PC-9 (cell line): ENCODE data around the gene SMG6. TPM values are rescaled to one million over a fixed set of nuclear protein-coding genes. Genes with fewer than 3 reads are reported as not detected.

Experiments used
- BruUV-seq: library from RNA; stranded (reverse); fragments of 400-500 nt; replicated peaks from 2 replicates; lab custom pipeline; 2021; lab: Mats Ljungman, UMichigan
- CTCF ChIA-PET: fragments of 300-600 bp; sonication (Branson Sonifier 250); formaldehyde crosslinking; loops from one replicate; lab custom pipeline; 2022; ENCODE audit warnings: antibody characterized with exemption; lab: Charles Lee
- POLR2A ChIA-PET: fragments of 300-600 bp; sonication (Branson Sonifier 250); formaldehyde crosslinking; loops from one replicate; lab custom pipeline; 2022; ENCODE audit warnings: antibody characterized with exemption; ENCODE audit not compliant: unreplicated experiment; lab: Charles Lee
- DNase-seq, 2 experiments: peaks; one replicate each; pipeline versions ENCODE4 v3.0.0 to v3.0.0-alpha.2; 2015 to 2022; ENCODE audit warnings: mixed read lengths in 1 of 2
- H2AFZ ChIP-seq: fragments of 200-600 bp; sonication (generic); 2 replicates; pipeline ENCODE4 v1.8.1; 2017; ENCODE audit warnings: antibody characterized with exemption
- H3F3A ChIP-seq: fragments of 200-600 bp; sonication (generic); 2 replicates; pipeline ENCODE4 v1.8.1; 2017; ENCODE audit warnings: antibody characterized with exemption, mild to moderate bottlenecking, low read depth; ENCODE audit not compliant: insufficient read depth
- H3K27ac ChIP-seq: fragments of 200-600 bp; sonication (generic); 2 replicates; pipeline ENCODE4 v1.6.1; 2016; ENCODE audit warnings: mixed run types
- H3K27me3 ChIP-seq: fragments of 200-600 bp; sonication (generic); 2 replicates; pipeline ENCODE4 v1.6.1; 2016; ENCODE audit warnings: low read depth, mixed run types; ENCODE audit not compliant: insufficient read depth
- H3K36me3 ChIP-seq: fragments of 200-600 bp; sonication (generic); 2 replicates; pipeline ENCODE4 v1.6.1; 2016; ENCODE audit warnings: low read depth, mixed run types
- H3K4me1 ChIP-seq: fragments of 200-600 bp; sonication (generic); replicated peaks from 2 replicates; pipeline ENCODE4 v1.6.1; 2016; ENCODE audit warnings: mixed run types; ENCODE audit not compliant: insufficient read depth
- H3K4me2 ChIP-seq: fragments of 200-600 bp; sonication (generic); 2 replicates; pipeline ENCODE4 v1.6.1; 2017; ENCODE audit warnings: mixed run types
- H3K4me3 ChIP-seq: fragments of 200-600 bp; sonication (generic); 2 replicates; pipeline ENCODE4 v1.6.1; 2016; ENCODE audit warnings: mixed run types
- H3K79me2 ChIP-seq: fragments of 200-600 bp; sonication (generic); 2 replicates; pipeline ENCODE4 v1.6.1; 2017; ENCODE audit warnings: low read depth, mixed run types
- H3K9me2 ChIP-seq: fragments of 200-600 bp; sonication (generic); 2 replicates; pipeline ENCODE4 v1.8.1; 2017; ENCODE audit warnings: mild to moderate bottlenecking; ENCODE audit not compliant: insufficient read depth
- H3K9me3 ChIP-seq: fragments of 200-600 bp; sonication (generic); 2 replicates; pipeline ENCODE4 v1.8.1; 2016; ENCODE audit warnings: low read depth; ENCODE audit not compliant: insufficient read depth
- H4K20me1 ChIP-seq: fragments of 200-600 bp; sonication (generic); 2 replicates; pipeline ENCODE4 v1.8.1; 2017; ENCODE audit not compliant: insufficient read depth
- EZH2 ChIP-seq: fragments of 200-600 bp; sonication (generic); IDR thresholded peaks from 2 replicates; pipeline ENCODE4 v1.8.0; 2017; ENCODE audit warnings: antibody characterized with exemption, low read depth
- intact Hi-C: fragments of 100-400 bp; cut with micrococcal nuclease; formaldehyde crosslinking; loops from one replicate; pipeline ENCODE4 v1.10.0; 2022; ENCODE audit not compliant: unreplicated experiment
- total RNA-seq: library from RNA; stranded (reverse); gene quantifications from 2 replicates; pipeline ENCODE4 v1.2.3, GENCODE V29; 2021
- TF ChIP-seq, protein P1 (sequence below): fragments of 200-600 bp; sonication (generic); conservative IDR thresholded peaks from 2 replicates; pipeline ENCODE4 v1.6.1; 2017; ENCODE audit warnings: mixed run types, antibody characterized with exemption, mild to moderate bottlenecking, moderate library complexity

The SMG6 gene
- total RNA-seq, 1 experiment from 2014 or later, result 43.1 TPM

DNA sequence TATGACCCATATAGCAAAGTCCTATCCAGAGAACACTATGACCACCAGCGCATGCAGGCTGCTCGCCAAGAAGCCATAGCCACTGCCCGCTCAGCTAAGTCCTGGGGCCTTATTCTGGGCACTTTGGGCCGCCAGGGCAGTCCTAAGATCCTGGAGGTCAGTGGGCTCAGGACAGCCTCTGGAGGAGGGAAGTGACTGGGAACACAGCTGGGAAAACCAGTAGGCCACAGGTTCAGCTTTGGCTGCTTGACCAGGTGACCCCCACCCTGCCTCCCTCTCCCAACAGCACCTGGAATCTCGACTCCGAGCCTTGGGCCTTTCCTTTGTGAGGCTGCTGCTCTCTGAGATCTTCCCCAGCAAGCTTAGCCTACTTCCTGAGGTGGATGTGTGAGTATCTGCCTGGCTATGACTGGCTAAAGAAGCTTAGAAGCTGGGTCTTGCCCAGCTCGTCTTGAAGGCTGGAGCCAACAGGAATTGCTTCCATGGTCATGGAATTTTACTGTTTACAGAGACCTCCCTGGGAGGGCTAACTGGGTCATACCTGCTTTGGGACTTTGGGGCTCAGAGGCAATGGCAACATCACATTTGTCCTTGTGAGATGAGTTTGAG lies 263.3 kb downstream of the SMG6 start:
- H3K9me2 ChIP-seq, result no peaks in the 10 kb centered on the region
- H3K9me3 ChIP-seq, result no peaks in the 10 kb centered on the region
- peaks cover 4% of the 10 kb centered on the region; the same call in 1 of the 2 replicates for H4K20me1 ChIP-seq
- H3K79me2 ChIP-seq, result peaks cover 16% of the 10 kb centered on the region
- no peak overlapping the region for H2AFZ ChIP-seq
- H3K4me2 ChIP-seq, result no peak overlapping the region
- no peak for TF ChIP-seq EZH2
- TF ChIP-seq, protein P1, sequence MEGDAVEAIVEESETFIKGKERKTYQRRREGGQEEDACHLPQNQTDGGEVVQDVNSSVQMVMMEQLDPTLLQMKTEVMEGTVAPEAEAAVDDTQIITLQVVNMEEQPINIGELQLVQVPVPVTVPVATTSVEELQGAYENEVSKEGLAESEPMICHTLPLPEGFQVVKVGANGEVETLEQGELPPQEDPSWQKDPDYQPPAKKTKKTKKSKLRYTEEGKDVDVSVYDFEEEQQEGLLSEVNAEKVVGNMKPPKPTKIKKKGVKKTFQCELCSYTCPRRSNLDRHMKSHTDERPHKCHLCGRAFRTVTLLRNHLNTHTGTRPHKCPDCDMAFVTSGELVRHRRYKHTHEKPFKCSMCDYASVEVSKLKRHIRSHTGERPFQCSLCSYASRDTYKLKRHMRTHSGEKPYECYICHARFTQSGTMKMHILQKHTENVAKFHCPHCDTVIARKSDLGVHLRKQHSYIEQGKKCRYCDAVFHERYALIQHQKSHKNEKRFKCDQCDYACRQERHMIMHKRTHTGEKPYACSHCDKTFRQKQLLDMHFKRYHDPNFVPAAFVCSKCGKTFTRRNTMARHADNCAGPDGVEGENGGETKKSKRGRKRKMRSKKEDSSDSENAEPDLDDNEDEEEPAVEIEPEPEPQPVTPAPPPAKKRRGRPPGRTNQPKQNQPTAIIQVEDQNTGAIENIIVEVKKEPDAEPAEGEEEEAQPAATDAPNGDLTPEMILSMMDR, result no peak
- no TSS peak for BruUV-seq
- POLR2A ChIA-PET, result interaction anchor here (0.5 kb wide), 1 partner anchor 307 kb away, joined by 4 read pairs; no protein-coding TSS in a partner anchor
- no peak overlapping the region for H3K4me3 ChIP-seq
- H3K36me3 ChIP-seq, result peaks cover 7% of the 10 kb centered on the region; the same call in 1 of the 2 replicates
- DNase-seq, result no peak
- H3F3A ChIP-seq, result peaks cover 44% of the 10 kb centered on the region
- CTCF ChIA-PET, result interaction anchor here (0.8 kb wide), 1 partner anchor 9 kb away, joined by 3 read pairs; no protein-coding TSS in a partner anchor
- no peaks in the 10 kb centered on the region for H3K27me3 ChIP-seq
- intact Hi-C loops, result loop anchor here (5.0 kb wide), 3 partner anchors 323 to 468 kb away; no protein-coding TSS in a partner anchor
- H3K4me1 ChIP-seq, result peaks cover 35% of the 10 kb centered on the region
- no peak overlapping the region for H3K27ac ChIP-seq

DNA sequence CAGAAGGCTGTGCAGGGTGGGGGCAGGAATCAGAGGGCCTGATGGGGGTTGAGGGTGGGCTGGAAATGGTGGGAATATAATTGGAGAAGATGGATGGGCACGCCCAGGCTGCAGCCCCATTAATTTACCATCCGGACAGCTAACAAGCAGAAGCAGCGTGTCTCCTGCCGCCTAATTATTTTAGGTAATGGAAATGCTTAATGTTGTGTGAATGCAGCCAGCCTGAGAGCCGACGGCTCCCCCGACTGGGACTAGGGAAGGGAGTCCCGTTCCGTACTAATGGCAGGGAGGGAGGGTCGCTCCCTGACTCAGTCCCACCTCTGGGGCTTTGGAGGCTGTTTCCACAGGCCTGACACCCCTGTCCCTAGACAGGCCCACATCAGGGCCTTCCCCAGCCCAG lies 266.4 kb downstream of the SMG6 start:
- Histone ChIP-seq H3K9me2 (no peaks in the 10 kb centered on the region), H3K4me2 (no peak overlapping the region), H3K36me3 (no peaks in the 10 kb centered on the region; the same call in 1 of the 2 replicates), H3K4me1 (0 out of 2 replicates have a peak, but pooled peaks cover 6% of the 10 kb centered on the region), H3F3A (peaks cover 26% of the 10 kb centered on the region; the same call in 1 of the 2 replicates), H3K27ac (no peak overlapping the region), H3K9me3 (no peaks in the 10 kb centered on the region), H3K4me3 (no peak overlapping the region), H3K79me2 (peaks cover 1% of the 10 kb centered on the region), H3K27me3 (no peaks in the 10 kb centered on the region), H4K20me1 (peaks cover 6% of the 10 kb centered on the region; the same call in 1 of the 2 replicates), H2AFZ (no peak overlapping the region)
- no peak for TF ChIP-seq EZH2
- TF ChIP-seq, protein P1, result no peak
- DNase-seq, result no peak
- no TSS peak for BruUV-seq
- ChIA-PET POLR2A (no interaction called here), CTCF (no interaction called here)
- intact Hi-C loops, result no loop called here

DNA sequence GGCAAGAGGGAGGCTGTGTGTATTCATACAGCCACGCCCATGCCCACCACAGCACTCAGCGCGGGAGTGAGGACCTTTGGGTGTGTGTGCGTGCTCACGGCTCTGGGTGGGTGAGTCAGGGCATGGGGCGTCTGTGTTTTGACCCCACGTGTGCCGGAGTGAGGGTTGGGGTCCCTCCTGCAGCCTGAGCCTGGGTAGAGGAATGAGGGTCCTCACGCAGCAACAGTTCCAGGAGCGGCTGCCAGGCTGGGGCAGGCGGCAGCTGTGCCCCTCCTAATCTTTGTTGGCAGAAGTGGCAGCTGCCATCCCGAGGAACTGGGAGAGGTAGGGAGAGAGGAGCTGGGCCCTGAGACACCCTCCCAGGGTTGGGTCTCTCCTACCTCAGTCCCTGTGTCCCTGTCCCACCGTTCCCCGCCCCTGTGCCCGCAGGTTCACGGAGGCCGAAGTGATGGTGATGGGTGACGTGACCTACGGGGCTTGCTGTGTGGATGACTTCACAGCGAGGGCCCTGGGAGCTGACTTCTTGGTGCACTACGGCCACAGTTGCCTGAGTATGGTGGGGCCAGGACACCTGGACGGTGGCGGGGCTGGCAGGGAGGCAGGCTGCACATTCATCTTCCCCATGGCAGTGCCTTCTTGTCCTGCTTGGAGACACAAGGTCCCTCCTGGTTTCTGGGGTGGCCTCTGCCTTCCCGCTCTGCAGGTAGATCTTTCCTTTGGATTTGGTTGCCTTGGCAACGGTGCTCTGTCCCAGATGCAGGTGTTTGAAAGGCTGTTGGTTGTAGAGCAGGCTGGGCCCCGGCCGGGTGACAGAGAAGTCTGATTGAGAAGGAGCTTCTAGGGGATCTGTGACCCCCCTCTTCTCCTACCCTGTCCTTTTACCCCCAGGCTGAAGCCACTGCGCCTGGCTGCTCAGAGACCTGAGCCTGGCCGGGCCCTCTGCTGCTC lies 267.8 kb downstream of the SMG6 start:
- H3K36me3 ChIP-seq, result no peaks in the 10 kb centered on the region; the same call in 1 of the 2 replicates
- H3K27ac ChIP-seq, result no peak overlapping the region
- ChIA-PET POLR2A (no interaction called here), CTCF (interaction anchor here (0.8 kb wide), 2 partner anchors 154 to 166 kb away, joined by 5 to 6 read pairs; no protein-coding TSS in a partner anchor)
- H3K9me3 ChIP-seq, result no peaks in the 10 kb centered on the region
- peaks cover 17% of the 10 kb centered on the region for H4K20me1 ChIP-seq
- H3K4me3 ChIP-seq, result no peak overlapping the region
- no peak overlapping the region for H3K4me2 ChIP-seq
- DNase-seq, result no peak
- H3F3A ChIP-seq, result peaks cover 22% of the 10 kb centered on the region; the same call in 1 of the 2 replicates
- no peaks in the 10 kb centered on the region for H3K9me2 ChIP-seq
- intact Hi-C loops, result no loop called here
- no peak for TF ChIP-seq EZH2
- TF ChIP-seq, protein P1, result no peak
- no peaks in the 10 kb centered on the region for H3K27me3 ChIP-seq
- peaks cover 12% of the 10 kb centered on the region for H3K79me2 ChIP-seq
- peaks cover 10% of the 10 kb centered on the region for H3K4me1 ChIP-seq
- no TSS peak for BruUV-seq
- no peak overlapping the region for H2AFZ ChIP-seq
